OCI-LY7 (cell line): Measurements from ENCODE around the gene ARHGAP29.

Experiments
- CTCF ChIP-seq: fragments of 200-600 bp; sonication (generic); conservative IDR thresholded peaks from 2 replicates; pipeline ENCODE4 v1.5.1; 2014; ENCODE audit warnings: mild to moderate bottlenecking, antibody characterized with exemption, low read length, moderate library complexity, mixed read lengths
- EZH2phosphoT487 ChIP-seq: fragments of 200-600 bp; sonication (generic); IDR thresholded peaks from 2 replicates; pipeline ENCODE4 v1.6.1; 2018; ENCODE audit warnings: low read depth, borderline replicate concordance, mild to moderate bottlenecking, mixed run types, antibody characterized with exemption, low read length, moderate library complexity, mixed read lengths

GRCh38 chr1:94194079-94194865, 43.1 kb downstream of the ARHGAP29 start:
- TF ChIP-seq EZH2phosphoT487 (no peak), CTCF (no peak)
